Measurements from ENCODE around the gene PVALEF.
"Not testable (repeated sequence)": the region's sequence is repeated elsewhere in the genome, so short reads cannot be mapped to it uniquely, and the experiment has no call there.

Gene PVALEF

DNA sequence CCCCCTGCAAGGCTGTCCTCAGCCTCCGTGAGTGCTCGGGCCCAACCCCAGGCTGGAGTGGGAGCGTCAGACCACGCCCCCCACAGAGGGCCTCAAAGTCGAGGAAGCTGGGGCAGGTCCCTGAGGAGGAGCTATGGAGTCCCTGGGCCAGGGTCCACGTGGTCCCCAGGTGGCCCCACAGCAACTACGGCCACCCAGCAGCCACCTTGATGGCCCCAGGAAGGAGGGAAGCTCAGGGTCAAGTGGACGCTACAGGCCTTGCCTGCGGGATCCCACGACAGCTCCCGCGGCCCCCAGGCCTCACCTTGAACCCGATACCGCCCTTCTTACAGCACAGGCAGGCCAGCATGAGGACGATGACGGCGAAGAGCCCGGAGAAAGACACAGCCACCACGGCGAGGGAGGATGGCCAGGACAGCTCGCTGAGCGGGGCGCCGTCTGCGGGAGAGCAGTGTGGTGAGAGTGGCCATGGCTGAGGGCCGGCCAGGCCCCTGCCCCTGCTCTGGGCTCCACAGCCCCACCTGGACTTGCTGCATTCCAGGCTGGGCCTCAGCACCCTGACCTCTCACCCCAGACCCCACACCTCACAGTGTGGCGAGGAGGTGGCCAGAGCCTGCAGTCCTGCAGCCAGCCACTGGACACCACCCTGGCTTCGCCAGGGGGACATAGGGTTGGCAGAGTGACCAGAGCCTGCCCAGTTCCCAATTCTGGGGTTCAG lies 31.1 kb upstream of the PVALEF start:
- Mint-ChIP-seq H3K4me3 (no peak overlapping the region), H3K27me3 (no peaks in the 10 kb centered on the region), H3K27ac (no peak overlapping the region), H3K36me3 (ENCODE audit: low read depth) (no peaks in the 10 kb centered on the region), H3K4me1 (ENCODE audit: low read depth) (no peaks in the 10 kb centered on the region), H3K9me3 (no peaks in the 10 kb centered on the region)
- DNase-seq: no peak

DNA sequence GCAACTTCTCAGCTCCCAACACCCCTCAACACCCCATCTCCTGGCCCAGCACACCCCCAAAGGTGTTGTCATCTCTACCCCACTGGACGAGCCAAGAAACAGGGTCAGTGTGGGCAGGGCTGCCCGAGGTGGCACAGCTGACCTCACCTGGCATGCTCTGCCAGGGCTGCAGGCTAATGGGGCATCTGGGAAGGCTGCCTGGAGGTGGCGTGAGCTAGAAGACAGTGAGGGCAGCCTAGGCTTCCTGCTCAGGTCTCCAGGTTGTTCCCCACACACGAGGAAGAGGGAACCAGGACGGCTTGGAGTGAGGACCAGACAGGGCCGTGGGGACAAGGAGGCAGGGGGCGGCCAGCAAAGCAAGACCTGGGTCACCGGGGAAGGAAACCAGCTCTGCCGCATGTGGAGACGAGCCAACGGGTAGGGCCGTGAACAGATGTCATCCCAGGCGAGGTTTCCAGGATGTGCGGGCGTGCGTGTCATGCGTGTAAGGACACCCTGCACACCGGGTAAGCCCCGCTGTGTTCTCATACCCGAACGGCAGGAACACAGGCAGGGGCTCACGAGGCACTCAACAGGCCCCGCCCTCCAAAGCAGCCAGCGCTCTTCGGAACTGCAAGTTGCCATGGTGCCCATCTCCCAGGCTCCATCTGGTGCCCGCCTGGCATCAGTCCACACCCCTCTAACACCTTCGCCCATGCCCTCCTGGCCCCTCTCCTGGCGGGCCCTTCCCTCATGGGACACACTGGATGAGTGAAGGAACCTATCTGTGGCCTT lies 29.6 kb upstream of the PVALEF start:
- Mint-ChIP-seq H3K36me3 (ENCODE audit: low read depth) (no peaks in the 10 kb centered on the region), H3K27me3 (no peaks in the 10 kb centered on the region), H3K4me3 (no peak overlapping the region), H3K9me3 (no peaks in the 10 kb centered on the region), H3K27ac (no peak overlapping the region), H3K4me1 (ENCODE audit: low read depth) (no peaks in the 10 kb centered on the region)
- no peak for DNase-seq

DNA sequence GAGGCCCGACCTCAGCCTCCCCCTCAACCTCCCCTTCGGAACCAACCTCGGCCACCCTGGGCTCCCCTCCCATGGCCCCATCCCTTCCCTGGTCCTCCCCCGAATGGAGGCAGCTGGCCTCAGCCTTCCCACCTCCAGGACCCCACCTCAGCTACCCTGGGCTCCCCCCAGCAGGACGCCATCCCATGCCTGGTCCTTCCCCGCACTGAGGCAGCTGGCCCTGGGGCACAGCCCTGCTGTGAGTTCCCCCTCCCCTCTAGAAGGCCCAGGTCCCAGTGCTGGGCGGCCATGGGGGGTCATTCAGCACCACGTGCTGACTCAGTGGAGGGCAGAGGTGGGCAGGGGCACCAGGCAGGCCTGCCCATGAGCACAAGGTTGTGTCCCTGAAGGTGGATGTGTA lies 28.9 kb upstream of the PVALEF start:
- Mint-ChIP-seq H3K27me3 (no peaks in the 10 kb centered on the region), H3K9me3 (no peaks in the 10 kb centered on the region), H3K4me1 (ENCODE audit: low read depth) (no peaks in the 10 kb centered on the region), H3K27ac (no peak overlapping the region), H3K36me3 (ENCODE audit: low read depth) (no peaks in the 10 kb centered on the region), H3K4me3 (no peak overlapping the region)
- no peak for DNase-seq

DNA sequence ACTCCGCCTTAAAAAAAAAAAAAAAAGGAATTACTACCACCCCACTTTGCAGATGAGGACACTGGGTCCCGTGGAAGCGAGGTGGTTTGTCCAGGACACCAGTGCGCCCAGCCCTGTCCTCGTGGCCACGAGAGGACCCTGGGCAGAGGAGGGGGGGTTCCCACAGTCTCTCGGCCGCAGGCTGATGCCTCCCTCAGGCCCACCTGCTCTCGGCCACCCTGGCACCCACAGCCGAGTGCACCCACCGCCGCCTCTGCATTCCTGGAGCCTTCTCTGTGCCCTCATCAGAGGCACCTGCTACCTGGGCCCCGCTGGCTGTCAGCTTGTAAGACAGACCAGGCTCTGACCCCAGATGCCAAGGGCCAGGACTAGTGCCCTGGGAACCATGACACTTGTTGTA lies 28.1 kb upstream of the PVALEF start:
- no peaks in the 10 kb centered on the region for H3K4me1 Mint-ChIP-seq (ENCODE audit: low read depth)
- peaks cover 1% of the 10 kb centered on the region for H3K27me3 Mint-ChIP-seq
- no peak overlapping the region for H3K27ac Mint-ChIP-seq
- no peaks in the 10 kb centered on the region for H3K36me3 Mint-ChIP-seq (ENCODE audit: low read depth)
- no peak overlapping the region for H3K4me3 Mint-ChIP-seq
- no peaks in the 10 kb centered on the region for H3K9me3 Mint-ChIP-seq
- DNase-seq: no peak

DNA sequence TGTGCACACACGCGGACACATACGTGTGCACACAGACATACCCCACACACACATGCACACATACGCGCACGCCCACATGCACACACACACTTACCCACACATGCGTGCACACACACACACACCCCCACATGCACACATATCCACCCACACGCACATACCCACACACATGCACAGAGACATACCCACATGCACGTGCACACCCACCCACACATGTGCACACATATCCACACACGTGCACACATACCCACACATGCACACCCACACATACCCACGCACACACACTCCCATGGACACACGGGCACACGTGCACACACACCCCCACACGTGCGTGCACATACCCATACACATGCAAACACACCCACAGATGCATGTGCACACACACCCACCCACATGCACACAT lies 27.2 kb upstream of the PVALEF start:
- Mint-ChIP-seq H3K9me3 (no peaks in the 10 kb centered on the region), H3K4me1 (ENCODE audit: low read depth) (no peaks in the 10 kb centered on the region), H3K4me3 (no peak overlapping the region), H3K27me3 (peaks cover 6% of the 10 kb centered on the region), H3K27ac (no peak overlapping the region), H3K36me3 (ENCODE audit: low read depth) (no peaks in the 10 kb centered on the region)
- no peak for DNase-seq

DNA sequence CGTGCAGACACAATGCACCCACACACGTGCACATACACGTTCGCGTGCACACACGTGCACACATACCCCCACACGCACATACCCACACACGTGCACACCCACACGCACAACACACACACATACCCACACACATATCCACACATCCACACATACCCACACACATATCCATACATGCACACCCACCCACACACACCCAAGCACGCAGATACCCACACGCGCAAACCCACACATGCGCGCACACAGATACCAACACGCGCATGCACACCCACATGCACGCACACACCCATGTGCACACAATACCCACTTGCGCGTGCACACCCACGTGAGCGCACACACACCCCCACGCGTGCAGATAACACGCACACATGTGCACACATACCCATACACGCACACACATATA lies 26.8 kb upstream of the PVALEF start:
- Mint-ChIP-seq H3K4me3 (no peak overlapping the region), H3K9me3 (no peaks in the 10 kb centered on the region), H3K27ac (no peak overlapping the region), H3K36me3 (ENCODE audit: low read depth) (no peaks in the 10 kb centered on the region), H3K4me1 (ENCODE audit: low read depth) (no peaks in the 10 kb centered on the region), H3K27me3 (peaks cover 6% of the 10 kb centered on the region)
- DNase-seq: no peak

DNA sequence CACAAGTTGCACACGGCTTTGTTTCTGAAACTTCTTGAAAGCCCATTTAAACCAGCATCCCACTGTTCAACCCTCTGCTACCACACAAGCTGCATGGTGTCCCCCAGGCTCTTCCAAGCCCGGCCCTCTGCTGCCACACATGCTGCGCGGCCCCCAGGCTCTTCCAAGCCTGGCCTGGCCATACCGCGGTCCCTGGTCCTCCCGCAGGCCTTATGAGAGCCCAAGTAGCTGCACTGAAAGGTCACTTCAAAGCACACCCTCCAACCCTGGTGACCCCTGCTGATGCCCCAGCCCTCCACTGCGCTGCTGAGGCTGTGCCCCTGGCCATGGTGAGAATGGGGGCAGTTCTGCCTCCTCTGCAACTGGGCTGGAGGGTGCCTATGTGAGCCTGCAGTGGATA lies 25.9 kb upstream of the PVALEF start:
- no peak overlapping the region for H3K4me3 Mint-ChIP-seq
- no peaks in the 10 kb centered on the region for H3K36me3 Mint-ChIP-seq (ENCODE audit: low read depth)
- no peaks in the 10 kb centered on the region for H3K9me3 Mint-ChIP-seq
- no peaks in the 10 kb centered on the region for H3K4me1 Mint-ChIP-seq (ENCODE audit: low read depth)
- DNase-seq: no peak
- peaks cover 6% of the 10 kb centered on the region for H3K27me3 Mint-ChIP-seq
- no peak overlapping the region for H3K27ac Mint-ChIP-seq

DNA sequence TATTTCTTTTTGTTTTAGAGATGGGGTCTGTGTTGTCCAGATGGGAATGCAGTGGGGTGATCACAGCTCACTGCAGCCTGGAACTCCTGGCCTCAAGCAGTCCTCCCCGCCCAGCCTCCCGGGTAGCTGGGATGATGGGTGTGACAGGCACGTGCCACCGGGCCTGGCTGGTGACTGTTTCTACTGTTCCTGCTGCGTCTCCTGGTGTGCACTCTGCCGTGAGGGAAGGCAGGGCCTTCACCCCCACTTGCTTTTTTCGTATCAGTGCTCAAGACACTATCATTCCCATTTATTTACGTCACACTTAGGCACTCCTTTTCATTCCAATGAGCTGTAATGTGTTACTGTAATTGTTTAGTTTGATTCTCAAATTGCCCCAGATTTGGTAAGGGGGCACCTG lies 25.3 kb upstream of the PVALEF start:
- no peak overlapping the region for H3K4me3 Mint-ChIP-seq
- no peaks in the 10 kb centered on the region for H3K9me3 Mint-ChIP-seq
- no peaks in the 10 kb centered on the region for H3K36me3 Mint-ChIP-seq (ENCODE audit: low read depth)
- DNase-seq: no peak
- peaks cover 6% of the 10 kb centered on the region for H3K27me3 Mint-ChIP-seq
- H3K27ac Mint-ChIP-seq: no peak overlapping the region
- H3K4me1 Mint-ChIP-seq (ENCODE audit: low read depth): no peaks in the 10 kb centered on the region

DNA sequence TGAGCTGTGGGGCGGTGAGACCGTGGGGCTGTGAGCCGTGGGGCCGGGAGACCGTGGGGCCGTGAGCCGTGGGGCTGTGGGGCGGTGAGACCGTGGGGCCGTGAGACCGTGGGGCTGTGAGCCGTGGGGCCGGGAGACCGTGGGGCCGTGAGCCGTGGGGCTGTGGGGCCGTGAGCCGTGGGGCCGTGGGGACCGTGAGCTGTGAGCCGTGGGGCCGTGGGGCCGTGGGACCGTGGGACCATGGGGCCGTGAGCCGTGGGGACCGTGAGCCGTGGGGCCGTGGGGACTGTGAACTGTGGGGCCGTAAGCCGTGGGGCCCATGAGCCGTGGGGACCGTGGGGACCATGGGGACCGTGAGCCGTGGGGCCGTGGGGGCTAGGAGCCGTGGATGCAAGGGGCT lies 24.6 kb upstream of the PVALEF start:
- H3K9me3 Mint-ChIP-seq: no peaks in the 10 kb centered on the region
- no peaks in the 10 kb centered on the region for H3K4me1 Mint-ChIP-seq (ENCODE audit: low read depth)
- H3K4me3 Mint-ChIP-seq: no peak overlapping the region
- no peak overlapping the region for H3K27ac Mint-ChIP-seq
- H3K27me3 Mint-ChIP-seq: peaks cover 6% of the 10 kb centered on the region
- DNase-seq: no peak
- no peaks in the 10 kb centered on the region for H3K36me3 Mint-ChIP-seq (ENCODE audit: low read depth)

DNA sequence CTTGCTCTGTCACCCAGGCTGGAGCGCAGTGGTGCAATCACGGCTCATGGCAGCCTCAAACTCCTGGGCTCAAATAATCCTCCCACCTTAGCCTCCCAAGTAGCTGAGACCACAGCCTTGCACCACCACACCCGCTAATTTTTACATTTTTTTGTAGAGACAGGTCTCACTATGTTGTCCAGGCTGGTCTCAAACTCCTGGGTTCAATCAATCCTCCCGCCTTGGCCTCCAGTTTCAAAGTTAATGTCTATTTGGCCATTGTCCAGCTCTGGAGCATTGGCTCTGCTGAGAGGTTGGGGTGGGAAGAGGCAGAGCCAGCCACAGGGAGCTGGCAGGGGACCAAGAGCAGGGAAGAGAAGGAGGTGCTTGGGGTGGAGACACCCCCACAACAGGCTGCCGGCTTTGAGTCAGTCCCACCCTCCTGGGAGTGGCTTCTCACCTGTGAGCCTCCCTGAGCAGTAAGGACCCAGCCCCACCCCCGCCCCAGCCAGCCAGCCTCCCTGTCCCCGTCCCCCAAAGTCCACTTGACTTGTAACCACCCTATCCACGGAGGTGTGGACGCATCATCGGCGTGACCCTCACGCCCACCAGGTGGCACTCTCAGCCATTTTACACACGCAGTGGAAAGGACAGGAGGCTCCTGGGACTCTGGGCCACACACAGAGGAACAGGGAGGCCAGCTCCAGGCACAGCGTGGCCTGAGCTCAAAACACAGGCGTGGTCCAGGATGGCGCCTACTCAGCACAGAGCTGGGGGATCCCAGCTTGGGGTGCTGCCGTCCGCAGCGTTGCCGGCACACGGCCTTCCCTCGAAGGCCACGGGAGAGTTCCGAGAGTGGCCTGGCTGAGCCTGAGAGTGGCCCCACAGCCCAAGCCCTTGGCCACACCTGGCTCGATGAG lies 22.8 kb upstream of the PVALEF start:
- peaks cover 6% of the 10 kb centered on the region for H3K27me3 Mint-ChIP-seq
- no peak overlapping the region for H3K27ac Mint-ChIP-seq
- H3K4me1 Mint-ChIP-seq (ENCODE audit: low read depth): no peaks in the 10 kb centered on the region
- peak; percentile 73 for DNase-seq
- H3K4me3 Mint-ChIP-seq: no peak overlapping the region
- no peaks in the 10 kb centered on the region for H3K9me3 Mint-ChIP-seq
- H3K36me3 Mint-ChIP-seq (ENCODE audit: low read depth): no peaks in the 10 kb centered on the region

DNA sequence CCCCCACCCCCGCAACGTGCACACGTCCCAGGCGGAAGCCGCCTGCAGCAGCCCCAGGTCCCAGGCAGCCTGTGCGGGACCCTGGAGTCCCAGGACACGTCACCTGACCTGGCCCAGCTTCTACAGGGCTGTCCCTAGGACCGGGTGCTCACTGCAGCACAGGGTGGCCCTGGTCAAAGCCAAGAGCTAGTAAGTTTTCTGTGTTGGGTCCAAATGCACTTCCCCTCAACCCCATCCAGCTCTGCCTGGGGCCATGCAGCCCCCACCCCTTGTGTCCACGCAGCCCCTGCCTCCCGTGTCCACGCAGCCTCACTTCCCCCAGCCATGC lies 22.1 kb upstream of the PVALEF start:
- Mint-ChIP-seq H3K27me3 (peaks cover 6% of the 10 kb centered on the region), H3K4me1 (ENCODE audit: low read depth) (no peaks in the 10 kb centered on the region), H3K9me3 (no peaks in the 10 kb centered on the region), H3K4me3 (no peak overlapping the region), H3K27ac (no peak overlapping the region), H3K36me3 (ENCODE audit: low read depth) (no peaks in the 10 kb centered on the region)
- no peak for DNase-seq

DNA sequence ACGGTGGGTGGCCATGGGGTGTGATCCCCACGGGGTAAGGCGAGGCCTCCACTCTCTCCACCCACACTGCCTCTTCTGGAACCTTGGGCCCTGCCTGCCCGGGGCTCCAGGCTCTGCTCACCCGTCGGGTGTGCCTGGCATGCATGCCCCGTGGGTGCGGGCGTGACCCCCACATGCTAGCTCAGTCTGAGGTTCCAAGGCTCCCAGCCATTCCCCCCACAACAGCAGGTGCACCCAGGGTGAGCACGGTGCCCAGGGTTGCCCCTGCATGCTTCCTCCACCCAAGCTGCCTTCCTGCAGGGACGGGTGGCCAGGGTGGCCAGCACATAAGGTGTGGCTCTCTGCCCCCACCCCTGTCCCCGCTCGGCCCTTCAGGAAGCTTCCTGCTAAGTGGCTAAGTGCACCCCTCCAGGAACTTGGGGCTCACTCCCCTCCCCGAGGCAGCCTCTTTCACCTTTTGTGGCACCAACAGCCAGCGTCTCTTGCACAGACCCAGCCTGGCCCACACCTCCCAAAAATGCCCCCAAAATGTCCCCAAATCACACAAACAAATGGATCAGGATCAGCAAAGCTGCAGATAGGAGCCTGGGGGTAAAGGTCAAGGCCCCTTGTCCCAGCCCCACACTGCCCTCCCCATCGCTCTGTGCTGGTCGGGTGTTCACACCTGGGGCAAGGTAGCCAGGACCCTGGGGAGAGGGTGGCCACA lies 21.4 kb upstream of the PVALEF start:
- no peaks in the 10 kb centered on the region for H3K4me1 Mint-ChIP-seq (ENCODE audit: low read depth)
- no peak for DNase-seq
- no peak overlapping the region for H3K27ac Mint-ChIP-seq
- peaks cover 9% of the 10 kb centered on the region for H3K27me3 Mint-ChIP-seq
- H3K36me3 Mint-ChIP-seq (ENCODE audit: low read depth): no peaks in the 10 kb centered on the region
- no peaks in the 10 kb centered on the region for H3K9me3 Mint-ChIP-seq
- H3K4me3 Mint-ChIP-seq: no peak overlapping the region

DNA sequence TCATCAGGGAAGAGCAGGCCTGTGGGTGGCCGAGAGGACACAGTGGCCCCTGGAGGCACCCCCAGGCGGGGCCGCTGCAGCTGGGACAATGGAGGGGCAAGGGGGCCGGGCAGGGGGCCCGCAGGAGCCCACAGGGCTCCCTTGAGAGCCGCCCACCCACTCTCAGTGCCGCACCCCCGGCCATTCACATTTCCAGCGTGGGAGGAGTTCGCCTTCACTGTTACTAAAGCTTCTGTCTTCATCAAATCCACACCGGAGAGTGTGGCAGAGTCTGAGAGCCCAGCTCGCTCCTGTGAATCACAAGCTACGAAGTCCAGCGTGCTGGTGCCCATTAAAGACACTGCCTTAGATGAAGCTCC lies 20.9 kb upstream of the PVALEF start:
- Mint-ChIP-seq H3K36me3 (ENCODE audit: low read depth) (no peaks in the 10 kb centered on the region), H3K9me3 (no peaks in the 10 kb centered on the region), H3K4me1 (ENCODE audit: low read depth) (no peaks in the 10 kb centered on the region), H3K27me3 (peaks cover 9% of the 10 kb centered on the region), H3K4me3 (no peak overlapping the region), H3K27ac (no peak overlapping the region)
- DNase-seq: no peak

DNA sequence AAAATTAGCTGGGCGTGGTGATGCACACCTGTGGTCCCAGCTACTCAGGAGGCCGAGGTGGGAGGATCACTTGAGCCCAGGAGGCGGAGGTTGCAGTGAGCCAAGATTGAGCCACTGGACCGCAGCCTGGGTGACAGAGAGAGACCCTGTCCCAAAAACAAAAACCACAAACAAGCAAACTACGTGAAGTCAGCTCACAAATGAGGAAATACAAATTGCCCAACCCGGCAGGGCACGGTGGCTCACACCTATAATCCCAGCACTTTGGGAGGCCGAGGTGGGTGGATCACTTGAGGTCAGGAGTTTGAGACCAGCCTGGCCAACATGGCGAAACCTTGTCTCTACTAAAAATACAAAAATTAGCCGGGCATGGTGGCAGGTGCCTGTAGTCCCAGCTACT lies 19.1 kb upstream of the PVALEF start:
- not testable (repeated sequence) for DNase-seq; H3K9me3 Mint-ChIP-seq; H3K4me3 Mint-ChIP-seq; H3K36me3 Mint-ChIP-seq (ENCODE audit: low read depth); H3K4me1 Mint-ChIP-seq (ENCODE audit: low read depth); H3K27ac Mint-ChIP-seq
- H3K27me3 Mint-ChIP-seq: peaks cover 11% of the 10 kb centered on the region

Measured in activated T-cell treated with anti-CD3 and anti-CD28 coated beads, Interleukin-2, amount 50 U/mL, for 24 hours (primary cell).